ENCODE results near the gene RPS6KA2. TPM values are rescaled to one million over a fixed set of nuclear protein-coding genes. Genes with fewer than 3 reads are reported as not detected.

The RPS6KA2 gene
- total RNA-seq, 3 donors from 2014 or later, result 8.6 to 21.3 (median 18.7) TPM

GRCh38 chr6:166430269-166430668 is 196.8 kb downstream of the RPS6KA2 start:
- no peaks in the 10 kb centered on the region for H3K4me1 ChIP-seq (ENCODE audit: low read depth)
- H3K9me3 ChIP-seq, result no peaks in the 10 kb centered on the region
- H3K36me3 ChIP-seq (ENCODE audit: low read depth), result no peaks in the 10 kb centered on the region
- TF ChIP-seq CTCF (IDR thresholded peaks at IDR 0.05), result no peak
- H3K4me3 ChIP-seq, result no peak overlapping the region
- ATAC-seq, result no peak
- DNase-seq, result no peak
- intact Hi-C loops (cut with DNase I, micrococcal nuclease), result no loop called here

GRCh38 chr6:166424431-166424830 is 202.6 kb downstream of the RPS6KA2 start:
- Histone ChIP-seq H3K36me3 (ENCODE audit: low read depth) (no peaks in the 10 kb centered on the region), H3K9me3 (no peaks in the 10 kb centered on the region), H3K4me1 (ENCODE audit: low read depth) (no peaks in the 10 kb centered on the region), H3K4me3 (no peak overlapping the region)
- DNase-seq (no peak), ATAC-seq (no peak)
- intact Hi-C loops (cut with DNase I, micrococcal nuclease), result no loop called here
- TF ChIP-seq CTCF (IDR thresholded peaks at IDR 0.05), result no peak

- intact Hi-C loops (cut with DNase I, micrococcal nuclease), result no loop called here
- no peaks in the 10 kb centered on the region for H3K36me3 ChIP-seq (ENCODE audit: low read depth)
Observed at GRCh38 chr6:166423781-166424180, 203.3 kb downstream of the RPS6KA2 start.

GRCh38 chr6:166423051-166423745 is 203.9 kb downstream of the RPS6KA2 start:
- no peaks in the 10 kb centered on the region for H3K36me3 ChIP-seq (ENCODE audit: low read depth)
- H3K4me3 ChIP-seq, result no peak overlapping the region
- ATAC-seq (no peak), DNase-seq (no peak)
- no peaks in the 10 kb centered on the region for H3K4me1 ChIP-seq (ENCODE audit: low read depth)
- no peak for TF ChIP-seq CTCF (IDR thresholded peaks at IDR 0.05)
- intact Hi-C loops (cut with DNase I, micrococcal nuclease), result no loop called here
- no peaks in the 10 kb centered on the region for H3K9me3 ChIP-seq

More at GRCh38 chr6:166423781-166424180, 203.3 kb downstream of the RPS6KA2 start:
- no peak for DNase-seq
- Histone ChIP-seq H3K4me3 (no peak overlapping the region), H3K9me3 (no peaks in the 10 kb centered on the region), H3K4me1 (ENCODE audit: low read depth) (no peaks in the 10 kb centered on the region)
- no peak for ATAC-seq
- TF ChIP-seq CTCF (IDR thresholded peaks at IDR 0.05), result no peak

GRCh38 chr6:166422201-166422940 is 204.7 kb downstream of the RPS6KA2 start:
- ATAC-seq (no peak), DNase-seq (no peak)
- no peak for TF ChIP-seq CTCF (IDR thresholded peaks at IDR 0.05)
- Histone ChIP-seq H3K4me3 (no peak overlapping the region), H3K36me3 (ENCODE audit: low read depth) (no peaks in the 10 kb centered on the region), H3K4me1 (ENCODE audit: low read depth) (no peaks in the 10 kb centered on the region), H3K9me3 (no peaks in the 10 kb centered on the region)
- intact Hi-C loops (cut with DNase I, micrococcal nuclease), result no loop called here

Measured in mucosa of descending colon (tissue), 3 donors.